Sigmoid colon (tissue), 7 donors: Measurements from ENCODE around the gene TMCO2. TPM values are rescaled to one million over a fixed set of nuclear protein-coding genes. Genes with fewer than 3 reads are reported as not detected.
"Not testable (repeated sequence)": the region's sequence is repeated elsewhere in the genome, so short reads cannot be mapped to it uniquely, and the experiment has no call there.

ENCODE experiments used
- DNase-seq: peaks from one replicate; pipeline ENCODE4 v3.0.0-alpha.2; 2019
- H3K27ac ChIP-seq, 4 donors: fragments of 200-600 bp; sonication (generic); one replicate each; pipeline ENCODE4 v1.5.1; 2016 to 2019; ENCODE audit warnings: mild to moderate bottlenecking in 1 of 4
- H3K27me3 ChIP-seq, 3 donors: fragments of 200-600 bp; sonication (generic); one replicate each; pipeline ENCODE4 v1.5.1; 2019; ENCODE audit warnings: mild to moderate bottlenecking in 1 of 3
- H3K36me3 ChIP-seq, 4 donors: fragments of 200-600 bp; sonication (generic); one replicate each; pipeline ENCODE4 v1.5.1; 2016 to 2019
- H3K4me1 ChIP-seq, 4 donors: fragments of 200-600 bp; sonication (generic); one replicate each; pipeline ENCODE4 v1.5.1; 2017 to 2019
- H3K4me3 ChIP-seq, 4 donors: fragments of 200-600 bp; sonication (generic); one replicate each; pipeline ENCODE4 v1.5.1; 2017 to 2019; ENCODE audit warnings: mild to moderate bottlenecking in 2 of 4, moderate library complexity in 1 of 4
- H3K9me3 ChIP-seq, 4 donors: fragments of 200-600 bp in 3 of 4; sonication (generic) in 3 of 4; one replicate each; pipeline versions ENCODE4 v1.5.1 to v1.6.1; 2013 to 2019
- CTCF ChIP-seq, 4 experiments: fragments of 450-650 bp in 3 of 4; fragments of 200-600 bp in 1 of 4; IDR thresholded peaks; one replicate each; pipeline ENCODE4 v1.5.1; 2016 to 2019; ENCODE audit warnings: antibody characterized with exemption in 4 of 4, mild to moderate bottlenecking in 3 of 4, moderate library complexity in 2 of 4
- EP300 ChIP-seq, 4 donors: sonication (generic); formaldehyde crosslinking; IDR thresholded peaks; one replicate each; pipeline ENCODE4 v1.6.1; 2017; ENCODE audit warnings: antibody characterized with exemption in 4 of 4
- POLR2A ChIP-seq, 2 donors: fragments of 450-650 bp; IDR thresholded peaks; one replicate each; pipeline ENCODE4 v1.6.1; 2016; ENCODE audit warnings: antibody characterized with exemption in 2 of 2, mild to moderate bottlenecking in 2 of 2, moderate library complexity in 2 of 2
- POLR2AphosphoS5 ChIP-seq, 4 donors: sonication (generic); formaldehyde crosslinking; IDR thresholded peaks; one replicate each; pipeline ENCODE4 v1.6.1; 2017; ENCODE audit warnings: antibody characterized with exemption in 4 of 4
- WGBS, 2 donors: extraction: QIAGEN DNeasy Blood & Tissue Kit; methylation state at CpG; one replicate each; pipeline ENCODE4 v1.1.7; 2013; 5-methylcytosine and 5-hydroxymethylcytosine counted together
- intact Hi-C: fragments of 100-400 bp; cut with DNase I; formaldehyde crosslinking; loops from one replicate; pipeline ENCODE4 v1.15.1; 2023
- polyA plus RNA-seq, 3 donors: library from polyadenylated mRNA; stranded (reverse); fragments of 200-250 nt; gene quantifications; one replicate each; pipeline ENCODE4 v1.2.3, GENCODE V29; 2013
- total RNA-seq, 4 donors: library from RNA; depleted of rRNA; stranded (reverse); fragments of >200 nt; gene quantifications; one replicate each; pipeline ENCODE4 v1.1.0, GENCODE V29; 2016
- donor health status: healthy with polysubstance abuse.
- donor health status: Bipolar disorder and iron deficiency.
- donor health status: healthy.

Gene TMCO2
- not detected for total RNA-seq
- polyA plus RNA-seq, result not detected

GRCh38 chr1:40247655-40248054 lies at the start of gene TMCO2:
Gene TMCO2 (plus strand): TSS chr1:40247937. CDS start chr1:40247994, 57 bp downstream.
- intact Hi-C loops, result no loop called here
- Histone ChIP-seq H3K27me3 (no peaks in the 10 kb centered on the region), H3K27ac (no peak within 1 kb of the TSS), H3K4me1 (no peaks in the 10 kb centered on the region), H3K9me3 (no peaks in the 10 kb centered on the region), H3K4me3 (no peak within 1 kb of the TSS), H3K36me3 (no peaks in the 10 kb centered on the region)
- TF ChIP-seq POLR2AphosphoS5 (IDR thresholded peaks at IDR 0.05) (no peak), EP300 (IDR thresholded peaks at IDR 0.05) (no peak), CTCF (IDR thresholded peaks at IDR 0.05) (no peak), POLR2A (IDR thresholded peaks at IDR 0.05) (no peak)
- DNase-seq, result no peak
- WGBS, 2 donors, result 28 to 69% methylated on average over 1 of the region's 1 CpG

DNA sequence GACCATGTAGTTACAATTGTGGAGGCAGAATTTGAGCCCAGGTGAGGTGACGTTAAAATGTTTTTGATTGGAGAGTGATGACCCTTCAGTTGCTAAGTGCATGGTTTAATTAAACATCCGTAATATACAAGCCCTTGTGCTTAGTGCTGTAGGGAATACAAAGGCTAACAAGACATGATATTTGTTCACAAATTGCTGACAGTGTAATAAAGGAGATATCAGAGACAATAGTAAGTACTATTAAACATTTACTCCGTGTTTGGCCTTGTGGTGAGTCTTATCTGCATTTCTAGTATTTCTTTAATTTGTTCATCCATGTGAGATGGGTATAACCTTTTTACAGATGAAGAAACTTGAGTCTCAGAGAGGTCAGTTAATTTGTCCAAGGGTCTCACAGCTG lies 48.6 kb upstream of the TMCO2 start:
- intact Hi-C loops, result no loop called here
- WGBS, 2 donors, result 84 to 94% methylated on average over 3 of the region's 3 CpGs
- no peak overlapping the region for H3K27ac ChIP-seq
- no peak overlapping the region for H3K4me3 ChIP-seq
- H3K4me1 ChIP-seq, result no peaks in the 10 kb centered on the region
- DNase-seq, result no peak
- H3K27me3 ChIP-seq, result no peaks in the 10 kb centered on the region
- TF ChIP-seq POLR2A (IDR thresholded peaks at IDR 0.05) (no peak), EP300 (IDR thresholded peaks at IDR 0.05) (no peak), CTCF (IDR thresholded peaks at IDR 0.05) (no peak), POLR2AphosphoS5 (IDR thresholded peaks at IDR 0.05) (no peak)
- no peaks in the 10 kb centered on the region for H3K9me3 ChIP-seq
- H3K36me3 ChIP-seq, result peaks cover 0 to 52% (median 5%) of the 10 kb centered on the region in 4 donors

DNA sequence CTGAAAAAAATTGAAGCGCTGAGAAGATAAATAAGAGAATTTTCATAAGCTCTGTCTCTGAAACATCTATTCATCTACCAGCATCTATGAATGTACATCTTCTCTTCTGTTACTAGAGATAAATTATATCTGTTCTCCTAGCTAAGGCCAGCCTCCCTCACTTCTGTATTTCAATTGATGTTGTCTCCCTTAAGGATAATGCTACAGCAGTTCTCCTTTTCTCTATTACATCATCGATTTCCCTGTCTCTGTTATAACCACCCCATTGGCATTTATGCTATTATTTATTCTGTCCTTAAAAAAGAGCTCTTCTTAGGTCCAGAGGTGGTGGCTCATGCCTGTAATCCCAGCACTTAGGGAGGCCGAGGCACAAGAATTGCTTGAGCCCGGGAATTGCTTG lies 42.9 kb upstream of the TMCO2 start:
- no peak overlapping the region for H3K4me3 ChIP-seq
- DNase-seq, result no peak
- WGBS, 2 donors, result 92 to 96% methylated on average over 4 of the region's 4 CpGs
- no peaks in the 10 kb centered on the region for H3K4me1 ChIP-seq
- intact Hi-C loops, result no loop called here
- no peaks in the 10 kb centered on the region for H3K9me3 ChIP-seq
- H3K27me3 ChIP-seq, result no peaks in the 10 kb centered on the region
- TF ChIP-seq POLR2AphosphoS5 (IDR thresholded peaks at IDR 0.05), result no peak
- H3K27ac ChIP-seq, result no peak overlapping the region
- peaks cover 0 to 45% (median 4%) of the 10 kb centered on the region in 4 donors for H3K36me3 ChIP-seq

- no peaks in the 10 kb centered on the region for H3K4me1 ChIP-seq
- H3K27ac ChIP-seq, result no peak overlapping the region
- TF ChIP-seq CTCF (IDR thresholded peaks at IDR 0.05) (no peak), EP300 (IDR thresholded peaks at IDR 0.05) (no peak), POLR2AphosphoS5 (IDR thresholded peaks at IDR 0.05) (no peak), POLR2A (IDR thresholded peaks at IDR 0.05) (no peak)
- 94 to 95% methylated on average over 3 of the region's 3 CpGs for WGBS, 2 donors
- H3K27me3 ChIP-seq, result no peaks in the 10 kb centered on the region
- no peak for DNase-seq
- no peak overlapping the region for H3K4me3 ChIP-seq
- no peaks in the 10 kb centered on the region for H3K9me3 ChIP-seq
- intact Hi-C loops, result no loop called here
- H3K36me3 ChIP-seq, result peaks cover 0 to 36% (median 7%) of the 10 kb centered on the region in 4 donors
Measured at GRCh38 chr1:40210511-40211204, 37.1 kb upstream of the TMCO2 start.

GRCh38 chr1:40218333-40218732 lies 29.4 kb upstream of the TMCO2 start:
- DNase-seq, result no peak
- Histone ChIP-seq H3K4me1 (no peaks in the 10 kb centered on the region), H3K36me3 (peaks cover 0 to 25% (median 0%) of the 10 kb centered on the region in 4 donors), H3K27ac (no peak overlapping the region), H3K27me3 (no peaks in the 10 kb centered on the region), H3K4me3 (no peak overlapping the region), H3K9me3 (no peaks in the 10 kb centered on the region)
- intact Hi-C loops, result no loop called here
- no peak for TF ChIP-seq EP300 (IDR thresholded peaks at IDR 0.05)
- TF ChIP-seq POLR2A (IDR thresholded peaks at IDR 0.05), result no peak
- no peak for TF ChIP-seq CTCF (IDR thresholded peaks at IDR 0.05)
- no peak for TF ChIP-seq POLR2AphosphoS5 (IDR thresholded peaks at IDR 0.05)
- WGBS, 2 donors, result 96 to 97% methylated on average over 5 of the region's 5 CpGs

DNA sequence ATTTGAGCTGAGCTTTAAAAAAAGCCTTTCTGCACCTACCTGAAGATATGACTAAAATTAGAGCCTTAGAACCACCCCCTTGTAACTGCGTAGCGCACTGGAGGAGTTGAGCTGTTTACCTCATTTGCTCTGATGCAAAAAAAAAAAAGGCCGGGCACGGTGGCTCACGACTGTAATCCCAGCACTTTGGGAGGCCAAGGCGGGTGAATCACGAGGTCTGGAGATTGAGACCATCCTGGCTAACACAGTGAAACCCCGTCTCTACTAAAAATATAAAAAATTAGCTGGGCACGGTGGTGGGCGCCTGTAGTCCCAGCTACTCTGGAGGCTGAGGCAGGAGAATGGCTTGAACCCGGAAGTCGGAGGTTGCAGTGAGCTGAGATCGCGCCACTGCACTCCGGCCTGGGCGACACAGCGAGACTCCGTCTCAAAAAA lies 26.2 kb upstream of the TMCO2 start:
- peaks cover 0 to 35% (median 0%) of the 10 kb centered on the region in 4 donors for H3K36me3 ChIP-seq
- H3K27me3 ChIP-seq, H3K4me3 ChIP-seq, H3K27ac ChIP-seq, intact Hi-C loops, H3K9me3 ChIP-seq, DNase-seq, H3K4me1 ChIP-seq: not testable (repeated sequence)
- 97 to 98% methylated on average over 18 of the region's 18 CpGs for WGBS, 2 donors
